Hematopoietic multipotent progenitor cell treated with erythropoietin and hydrocortisone succinate and interleukin-3 and kit ligand, for 15 days (in vitro differentiated cells): ENCODE measurements around the gene L1TD1.
"Not testable (repeated sequence)": the region's sequence is repeated elsewhere in the genome, so short reads cannot be mapped to it uniquely, and the experiment has no call there.

Experiments
- DNase-seq: peaks from one replicate; pipeline ENCODE4 v3.0.0-alpha.2; 2015; ENCODE audit warnings: low spot score

L1TD1 gene

GRCh38 chr1:62194651-62195544 is at the start of gene L1TD1:
Gene L1TD1 (plus strand): TSS chr1:62194849. CDS start chr1:62206629, 11,780 bp downstream.
- DNase-seq, result no peak

- no peak for DNase-seq
These were observed 34.7 kb upstream of the L1TD1 start for GRCh38 chr1:62159940-62160348.

GRCh38 chr1:62161711-62162110 is 32.9 kb upstream of the L1TD1 start:
- DNase-seq, result no peak

- DNase-seq, result not testable (repeated sequence)
These were observed 24.3 kb upstream of the L1TD1 start for GRCh38 chr1:62170380-62170779.

GRCh38 chr1:62175568-62176179 is 19.0 kb upstream of the L1TD1 start:
- DNase-seq, result peak; percentile 20

- DNase-seq, result no peak
These were observed 17.9 kb upstream of the L1TD1 start for GRCh38 chr1:62176597-62177312.

- DNase-seq, result no peak
These were observed 17.0 kb upstream of the L1TD1 start for GRCh38 chr1:62177621-62178020.

GRCh38 chr1:62178372-62178771 is 16.3 kb upstream of the L1TD1 start:
- DNase-seq, result no peak

- DNase-seq, result not testable (repeated sequence)
These were observed 14.6 kb upstream of the L1TD1 start for GRCh38 chr1:62180054-62180453.

GRCh38 chr1:62180639-62181038 is 14.0 kb upstream of the L1TD1 start:
- no peak for DNase-seq

GRCh38 chr1:62181532-62181931 is 13.1 kb upstream of the L1TD1 start:
- no peak for DNase-seq

- not testable (repeated sequence) for DNase-seq
These were observed 12.5 kb upstream of the L1TD1 start for GRCh38 chr1:62182157-62182556.

- DNase-seq, result not testable (repeated sequence)
These were observed 11.3 kb upstream of the L1TD1 start for GRCh38 chr1:62183164-62184020.

- no peak for DNase-seq
These were observed 10.3 kb upstream of the L1TD1 start for GRCh38 chr1:62184336-62184735.

- DNase-seq, result not testable (repeated sequence)
These were observed 9.4 kb upstream of the L1TD1 start for GRCh38 chr1:62185233-62185632.

GRCh38 chr1:62185677-62186076 is 9.0 kb upstream of the L1TD1 start:
- DNase-seq, result no peak

GRCh38 chr1:62187548-62187947 is 7.1 kb upstream of the L1TD1 start:
- DNase-seq, result no peak

GRCh38 chr1:62188111-62188510 is 6.5 kb upstream of the L1TD1 start:
- DNase-seq, result no peak

- DNase-seq, result no peak
These were observed 1.5 kb downstream of the L1TD1 start for GRCh38 chr1:62196086-62196690.

GRCh38 chr1:62198069-62198780 is 3.6 kb downstream of the L1TD1 start:
- no peak for DNase-seq

GRCh38 chr1:62198781-62199125 is 4.1 kb downstream of the L1TD1 start:
- no peak for DNase-seq
